ENCODE results near the gene ARHGAP10.

DNA sequence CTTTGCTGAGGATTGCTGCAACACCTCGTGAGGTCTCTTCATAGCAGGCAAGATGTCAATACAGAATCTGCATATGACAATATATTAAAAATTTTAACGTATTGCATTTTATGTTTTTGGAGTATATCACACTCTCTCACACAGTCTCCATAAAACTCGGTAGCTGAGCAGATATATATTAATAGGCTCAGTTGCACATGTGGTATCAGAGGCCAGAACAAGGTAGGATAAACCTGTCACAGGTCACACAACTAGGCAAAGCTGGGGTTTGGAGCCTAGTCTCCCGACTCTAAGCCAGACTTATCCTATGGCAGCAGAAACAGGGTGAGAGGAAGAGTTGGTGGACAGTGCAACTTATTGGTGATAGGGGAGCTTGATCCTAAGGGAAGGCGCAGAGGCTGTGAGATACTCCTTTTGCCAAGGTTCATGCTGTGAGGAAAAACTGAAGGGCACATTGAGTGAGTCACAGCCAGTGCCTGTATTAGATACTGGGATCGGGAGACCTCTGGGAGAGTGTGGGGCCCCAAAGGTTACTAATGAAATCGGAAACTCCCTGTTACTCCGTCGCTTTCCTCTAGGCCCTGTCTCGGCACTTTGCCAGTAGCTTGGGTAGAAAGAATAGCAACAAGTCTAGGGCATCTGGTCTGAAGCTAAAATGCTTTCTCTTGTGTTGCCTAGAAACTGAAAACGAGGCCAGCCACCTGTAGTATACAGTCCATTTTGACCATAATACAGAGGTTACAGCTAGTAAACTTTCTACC, 195.7 kb downstream of the ARHGAP10 start:
- TF ChIP-seq, protein P1, sequence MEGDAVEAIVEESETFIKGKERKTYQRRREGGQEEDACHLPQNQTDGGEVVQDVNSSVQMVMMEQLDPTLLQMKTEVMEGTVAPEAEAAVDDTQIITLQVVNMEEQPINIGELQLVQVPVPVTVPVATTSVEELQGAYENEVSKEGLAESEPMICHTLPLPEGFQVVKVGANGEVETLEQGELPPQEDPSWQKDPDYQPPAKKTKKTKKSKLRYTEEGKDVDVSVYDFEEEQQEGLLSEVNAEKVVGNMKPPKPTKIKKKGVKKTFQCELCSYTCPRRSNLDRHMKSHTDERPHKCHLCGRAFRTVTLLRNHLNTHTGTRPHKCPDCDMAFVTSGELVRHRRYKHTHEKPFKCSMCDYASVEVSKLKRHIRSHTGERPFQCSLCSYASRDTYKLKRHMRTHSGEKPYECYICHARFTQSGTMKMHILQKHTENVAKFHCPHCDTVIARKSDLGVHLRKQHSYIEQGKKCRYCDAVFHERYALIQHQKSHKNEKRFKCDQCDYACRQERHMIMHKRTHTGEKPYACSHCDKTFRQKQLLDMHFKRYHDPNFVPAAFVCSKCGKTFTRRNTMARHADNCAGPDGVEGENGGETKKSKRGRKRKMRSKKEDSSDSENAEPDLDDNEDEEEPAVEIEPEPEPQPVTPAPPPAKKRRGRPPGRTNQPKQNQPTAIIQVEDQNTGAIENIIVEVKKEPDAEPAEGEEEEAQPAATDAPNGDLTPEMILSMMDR (IDR thresholded peaks at IDR 0.05; ENCODE audit: low read length): no peak
- TF ChIP-seq EZH2 (optimal IDR thresholded peaks at IDR 0.05; ENCODE audit: low read depth, low read length): no peak
- no peak for TF ChIP-seq EZH2phosphoT487 (IDR thresholded peaks at IDR 0.05; ENCODE audit: low read length)

Measured in MM.1S (cell line).